Suppressor macrophage treated with lipopolysaccharide for 4 hours (primary cell): Measurements from ENCODE around the gene PCDH9.

Experiments
- DNase-seq: peaks from one replicate; pipeline ENCODE4 v3.0.0-alpha.2; 2020

Gene PCDH9

GRCh38 chr13:67225252-67226159 lies 4.6 kb downstream of the PCDH9 start:
- DNase-seq, result no peak

GRCh38 chr13:67224148-67224846 lies 5.8 kb downstream of the PCDH9 start:
- DNase-seq, result peak; percentile 73

GRCh38 chr13:67223742-67224141 lies 6.4 kb downstream of the PCDH9 start:
- DNase-seq, result no peak

- DNase-seq, result peak; percentile 68
Observed at GRCh38 chr13:67223024-67223423, 7.1 kb downstream of the PCDH9 start.

- no peak for DNase-seq
Observed at GRCh38 chr13:67221630-67222226, 8.4 kb downstream of the PCDH9 start.

GRCh38 chr13:67219113-67219512 lies 11.0 kb downstream of the PCDH9 start:
- no peak for DNase-seq

- DNase-seq, result no peak
Observed at GRCh38 chr13:67217880-67218279, 12.3 kb downstream of the PCDH9 start.

GRCh38 chr13:67216864-67217263 lies 13.3 kb downstream of the PCDH9 start:
- no peak for DNase-seq

- DNase-seq, result no peak
Observed at GRCh38 chr13:67210208-67210607, 19.9 kb downstream of the PCDH9 start.

- no peak for DNase-seq
Observed at GRCh38 chr13:67208552-67208951, 21.6 kb downstream of the PCDH9 start.

GRCh38 chr13:67204764-67205163 lies 25.4 kb downstream of the PCDH9 start:
- DNase-seq, result no peak

GRCh38 chr13:67200605-67201004 lies 29.5 kb downstream of the PCDH9 start:
- DNase-seq, result no peak

- no peak for DNase-seq
Observed at GRCh38 chr13:67200183-67200582, 30.0 kb downstream of the PCDH9 start.

- DNase-seq, result no peak
Observed at GRCh38 chr13:67197704-67198103, 32.4 kb downstream of the PCDH9 start.

GRCh38 chr13:67193979-67194378 lies 36.2 kb downstream of the PCDH9 start:
- DNase-seq, result no peak

GRCh38 chr13:67192751-67193150 lies 37.4 kb downstream of the PCDH9 start:
- no peak for DNase-seq

GRCh38 chr13:67186995-67187569 lies 43.1 kb downstream of the PCDH9 start:
- no peak for DNase-seq

- DNase-seq, result no peak
Observed at GRCh38 chr13:67184247-67184646, 45.9 kb downstream of the PCDH9 start.

GRCh38 chr13:67183151-67183550 lies 47.0 kb downstream of the PCDH9 start:
- no peak for DNase-seq

- DNase-seq, result no peak
Observed at GRCh38 chr13:67175836-67176459, 54.2 kb downstream of the PCDH9 start.

- DNase-seq, result no peak
Observed at GRCh38 chr13:67168384-67168783, 61.8 kb downstream of the PCDH9 start.

GRCh38 chr13:67167420-67167819 lies 62.7 kb downstream of the PCDH9 start:
- DNase-seq, result no peak

- no peak for DNase-seq
Observed at GRCh38 chr13:67161176-67161575, 69.0 kb downstream of the PCDH9 start.
